Fibroblast of lung (primary cell): ENCODE data around the gene MPZL2. TPM values are rescaled to one million over a fixed set of nuclear protein-coding genes. Genes with fewer than 3 reads are reported as not detected.

Experiments used
- DNase-seq, 2 donors: peaks; one replicate each; pipeline versions ENCODE4 v3.0.0 to v3.0.0-alpha.2; 2010; ENCODE audit warnings: low read depth in 2 of 2
- H2AFZ ChIP-seq: 2 replicates; pipeline ENCODE4 v1.5.1; 2012; ENCODE audit warnings: low read length, control low read depth, inconsistent platforms
- H3K27ac ChIP-seq: 2 replicates; pipeline ENCODE4 v1.5.1; 2011; ENCODE audit warnings: low read length, control low read depth; ENCODE audit not compliant: insufficient read depth
- H3K27me3 ChIP-seq: 2 replicates; pipeline ENCODE4 v1.5.1; 2011; ENCODE audit warnings: mild to moderate bottlenecking, low read length; ENCODE audit not compliant: control insufficient read depth, insufficient read depth
- H3K36me3 ChIP-seq: 2 replicates; pipeline ENCODE4 v1.5.1; 2011; ENCODE audit warnings: low read length; ENCODE audit not compliant: control insufficient read depth, insufficient read depth
- H3K4me1 ChIP-seq: 2 replicates; pipeline ENCODE4 v1.5.1; 2011; ENCODE audit warnings: low read length; ENCODE audit not compliant: control insufficient read depth, insufficient read depth; ENCODE audit errors: extremely low read depth
- H3K4me2 ChIP-seq: 2 replicates; pipeline ENCODE4 v1.5.1; 2011; ENCODE audit warnings: low read length, control low read depth; ENCODE audit not compliant: insufficient read depth; ENCODE audit errors: extremely low read depth
- H3K4me3 ChIP-seq, 4 experiments: fragments of 200-600 bp in 1 of 4; sonication (generic) in 1 of 4; replicated peaks in 1 of 4; 2 replicates each; pipeline ENCODE4 v1.5.1; 2011 to 2016; ENCODE audit warnings: low read length in 4 of 4, low read depth in 3 of 4, mild to moderate bottlenecking in 3 of 4, control low read depth in 2 of 4, inconsistent platforms in 1 of 4, mixed read lengths in 1 of 4; ENCODE audit not compliant: insufficient read depth in 1 of 4; ENCODE audit errors: control extremely low read depth in 1 of 4
- H3K79me2 ChIP-seq: 2 replicates; pipeline ENCODE4 v1.5.1; 2012; ENCODE audit warnings: mild to moderate bottlenecking, low read length, inconsistent platforms; ENCODE audit not compliant: control insufficient read depth, insufficient read depth
- H3K9ac ChIP-seq: 2 replicates; pipeline ENCODE4 v1.5.1; 2011; ENCODE audit warnings: mild to moderate bottlenecking, low read length, control low read depth; ENCODE audit not compliant: insufficient read depth
- H3K9me3 ChIP-seq: 2 replicates; pipeline ENCODE4 v1.5.1; 2012; ENCODE audit warnings: low read depth, low read length; ENCODE audit not compliant: control insufficient read depth, insufficient read depth
- H4K20me1 ChIP-seq: 2 replicates; pipeline ENCODE4 v1.5.1; 2011; ENCODE audit warnings: low read length; ENCODE audit not compliant: control insufficient read depth, insufficient read depth; ENCODE audit errors: extremely low read depth
- EZH2 ChIP-seq: IDR thresholded peaks from 2 replicates; pipeline ENCODE4 v1.5.1; 2012; ENCODE audit warnings: low read length, control low read depth, mild to moderate bottlenecking; ENCODE audit errors: missing control alignments
- polyA plus RNA-seq, 2 donors: library from polyadenylated mRNA; depleted of rRNA in 1 of 2; stranded (reverse) in 1 of 2; unstranded in 1 of 2; fragments of >200 nt; gene quantifications; 2 replicates each; pipeline ENCODE4 v1.2.1, GENCODE V29; 2011 to 2012; ENCODE audit warnings: missing spikeins in 1 of 2
- total RNA-seq: library from RNA; depleted of rRNA; stranded (reverse); fragments of >200 nt; gene quantifications from 2 replicates; pipeline ENCODE4 v1.2.1, GENCODE V29; 2014
- TF ChIP-seq, protein P1 (sequence below), 2 donors: IDR thresholded peaks in 1 of 2; conservative IDR thresholded peaks in 1 of 2; 1 replicate in 1 of 2; 2 replicates in 1 of 2; pipeline ENCODE4 v1.5.1; 2011 to 2012; ENCODE audit warnings: low read length in 2 of 2, control low read depth in 1 of 2, inconsistent platforms in 1 of 2, low read depth in 1 of 2, mild to moderate bottlenecking in 1 of 2

The MPZL2 gene
- total and polyA plus RNA-seq, 2 donors (not counting 1 experiment from before 2014, with no cell fraction given): not detected

DNA sequence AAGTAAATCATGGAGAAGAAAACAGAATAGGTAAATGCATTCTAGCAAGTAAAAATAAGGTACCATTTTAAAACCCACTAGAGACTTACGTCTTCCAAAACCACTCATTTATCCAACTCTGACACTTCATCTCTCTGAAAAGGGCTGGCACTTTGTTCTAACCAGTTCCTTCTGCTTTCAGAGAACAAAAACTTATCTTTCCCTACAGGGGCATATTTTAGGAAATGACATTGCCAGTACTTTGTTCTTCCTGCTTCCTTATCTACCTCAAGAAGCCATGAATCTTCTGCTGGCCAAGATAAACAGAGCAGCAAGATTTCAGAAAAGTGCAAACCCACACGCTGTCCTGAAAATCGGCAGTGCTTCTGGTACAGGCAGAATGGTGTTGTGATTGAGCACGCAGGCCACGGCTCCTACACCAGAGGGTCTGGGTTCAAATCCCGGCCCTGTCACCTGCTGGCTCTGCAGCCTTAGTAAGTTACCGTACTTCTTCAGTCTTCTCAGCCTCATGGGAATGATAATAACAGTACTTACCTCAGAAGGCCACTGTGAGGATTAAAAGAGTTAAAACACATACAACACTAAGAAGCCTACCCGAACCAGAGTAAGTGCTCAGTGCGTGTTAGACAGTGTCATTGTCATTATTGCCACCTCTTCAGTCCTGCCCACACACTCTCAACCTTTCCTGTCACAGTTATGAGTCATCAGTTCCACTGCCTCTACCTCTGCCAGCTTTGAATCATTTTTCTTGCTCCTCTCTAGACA, 22.9 kb downstream of the MPZL2 start:
- Histone ChIP-seq H4K20me1 (no peaks in the 10 kb centered on the region), H3K9ac (no peak overlapping the region), H3K4me2 (no peak overlapping the region), H3K27me3 (no peaks in the 10 kb centered on the region), H3K27ac (no peak overlapping the region), H3K4me3 (no peak overlapping the region), H2AFZ (no peak overlapping the region), H3K79me2 (no peaks in the 10 kb centered on the region), H3K9me3 (no peaks in the 10 kb centered on the region), H3K4me1 (no peaks in the 10 kb centered on the region), H3K36me3 (no peaks in the 10 kb centered on the region)
- DNase-seq: peak in 1 of 2 donors; percentile 57
- TF ChIP-seq, protein P1, sequence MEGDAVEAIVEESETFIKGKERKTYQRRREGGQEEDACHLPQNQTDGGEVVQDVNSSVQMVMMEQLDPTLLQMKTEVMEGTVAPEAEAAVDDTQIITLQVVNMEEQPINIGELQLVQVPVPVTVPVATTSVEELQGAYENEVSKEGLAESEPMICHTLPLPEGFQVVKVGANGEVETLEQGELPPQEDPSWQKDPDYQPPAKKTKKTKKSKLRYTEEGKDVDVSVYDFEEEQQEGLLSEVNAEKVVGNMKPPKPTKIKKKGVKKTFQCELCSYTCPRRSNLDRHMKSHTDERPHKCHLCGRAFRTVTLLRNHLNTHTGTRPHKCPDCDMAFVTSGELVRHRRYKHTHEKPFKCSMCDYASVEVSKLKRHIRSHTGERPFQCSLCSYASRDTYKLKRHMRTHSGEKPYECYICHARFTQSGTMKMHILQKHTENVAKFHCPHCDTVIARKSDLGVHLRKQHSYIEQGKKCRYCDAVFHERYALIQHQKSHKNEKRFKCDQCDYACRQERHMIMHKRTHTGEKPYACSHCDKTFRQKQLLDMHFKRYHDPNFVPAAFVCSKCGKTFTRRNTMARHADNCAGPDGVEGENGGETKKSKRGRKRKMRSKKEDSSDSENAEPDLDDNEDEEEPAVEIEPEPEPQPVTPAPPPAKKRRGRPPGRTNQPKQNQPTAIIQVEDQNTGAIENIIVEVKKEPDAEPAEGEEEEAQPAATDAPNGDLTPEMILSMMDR (conservative IDR thresholded peaks at IDR 0.05 in 1 of 2, IDR thresholded peaks at IDR 0.05 in 1 of 2; ENCODE audit: low read depth in 1 of 2, low read length in 2 of 2): no peak
- no peak for TF ChIP-seq EZH2

DNA sequence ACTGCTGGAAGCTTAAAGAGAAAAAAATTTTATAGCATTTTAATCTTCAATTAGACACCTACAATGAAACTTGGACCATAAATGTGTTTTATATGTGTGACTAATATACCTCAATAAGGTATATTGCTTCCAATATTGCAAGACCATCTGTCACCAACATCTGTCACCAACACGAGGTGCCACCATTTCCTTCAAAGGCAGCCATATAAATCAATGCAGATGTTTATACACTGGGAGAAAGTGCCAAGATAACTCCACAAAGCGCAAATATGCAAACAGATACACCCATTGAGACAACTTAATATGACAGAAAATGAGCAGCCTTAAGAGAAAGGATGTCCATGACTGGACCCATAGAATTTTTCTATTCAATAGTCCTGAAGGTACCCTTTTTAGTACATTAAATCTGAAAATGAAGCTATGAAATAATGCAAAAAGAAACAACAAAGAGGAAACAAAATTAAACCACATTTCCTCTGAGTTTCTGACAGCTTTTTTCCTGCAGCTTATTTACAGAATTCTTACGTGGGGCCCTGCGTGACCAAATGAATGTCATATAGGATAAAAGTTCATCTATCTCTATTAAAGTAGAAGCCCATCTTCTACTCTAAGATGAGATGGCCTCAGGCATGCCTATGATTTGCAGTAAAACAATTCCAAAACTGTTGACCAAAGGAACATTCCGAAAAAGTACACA, 24.4 kb downstream of the MPZL2 start:
- Histone ChIP-seq H4K20me1 (no peaks in the 10 kb centered on the region), H3K9ac (no peak overlapping the region), H3K79me2 (no peaks in the 10 kb centered on the region), H3K27me3 (no peaks in the 10 kb centered on the region), H3K4me1 (no peaks in the 10 kb centered on the region), H2AFZ (no peak overlapping the region), H3K4me2 (no peak overlapping the region), H3K4me3 (no peak overlapping the region), H3K27ac (no peak overlapping the region), H3K9me3 (no peaks in the 10 kb centered on the region), H3K36me3 (no peaks in the 10 kb centered on the region)
- DNase-seq: no peak
- no peak for TF ChIP-seq EZH2

DNA sequence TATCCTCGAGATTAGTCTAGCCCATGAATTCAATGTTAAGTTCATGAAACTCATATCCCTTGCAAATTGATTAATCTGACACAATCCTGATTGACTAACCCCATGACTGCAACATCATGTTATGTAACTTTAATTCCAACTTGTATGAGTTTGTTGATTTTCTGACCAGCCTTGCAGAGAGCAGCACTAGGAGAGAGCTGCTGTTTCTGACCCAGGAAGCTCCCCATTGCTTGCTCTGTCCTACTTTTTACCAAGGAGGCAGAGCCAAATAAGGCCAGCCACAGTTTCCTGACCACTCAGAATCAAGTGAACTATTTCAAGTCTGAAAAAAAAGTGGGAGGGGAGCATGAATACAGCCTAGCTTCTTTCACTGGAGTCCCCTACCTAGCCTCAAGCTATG, 25.2 kb downstream of the MPZL2 start:
- Histone ChIP-seq H2AFZ (no peak overlapping the region), H3K9me3 (no peaks in the 10 kb centered on the region), H3K4me2 (no peak overlapping the region), H3K27ac (no peak overlapping the region), H3K9ac (no peak overlapping the region), H3K4me3 (no peak overlapping the region), H4K20me1 (no peaks in the 10 kb centered on the region), H3K4me1 (no peaks in the 10 kb centered on the region), H3K36me3 (no peaks in the 10 kb centered on the region), H3K79me2 (no peaks in the 10 kb centered on the region), H3K27me3 (no peaks in the 10 kb centered on the region)
- TF ChIP-seq, protein P1 (conservative IDR thresholded peaks at IDR 0.05 in 1 of 2, IDR thresholded peaks at IDR 0.05 in 1 of 2; ENCODE audit: low read depth in 1 of 2, low read length in 2 of 2): no peak
- TF ChIP-seq EZH2: no peak
- no peak for DNase-seq
